AG04450 (cell line): ENCODE measurements around the gene SLC1A5. TPM values are rescaled to one million over a fixed set of nuclear protein-coding genes. Genes with fewer than 3 reads are reported as not detected.
"Not testable (repeated sequence)": the region's sequence is repeated elsewhere in the genome, so short reads cannot be mapped to it uniquely, and the experiment has no call there.

Experiments used
- CTCF ChIA-PET: fragments of 300-600, 350-600 bp; formaldehyde crosslinking; extraction: SDS; loops from one replicate; lab custom pipeline; 2022; ENCODE audit warnings: antibody characterized with exemption, inconsistent platforms; lab: Charles Lee
- POLR2A ChIA-PET: fragments of 350-600 bp; formaldehyde crosslinking; extraction: SDS; loops from one replicate; lab custom pipeline; 2021; ENCODE audit warnings: antibody characterized with exemption, inconsistent platforms; lab: Yijun Ruan, JAX
- DNase-seq: peaks from one replicate; pipeline ENCODE4 v3.0.0-alpha.2; 2011; ENCODE audit warnings: low read depth, low spot score
- H3K27ac ChIP-seq: one replicate; pipeline ENCODE4 v1.5.1; 2012; ENCODE audit warnings: low read depth, low read length, control low read depth
- H3K27me3 ChIP-seq: one replicate; pipeline ENCODE4 v1.6.0; 2012; ENCODE audit warnings: low read length; ENCODE audit not compliant: control insufficient read depth, insufficient read depth
- H3K4me3 ChIP-seq: 2 replicates; pipeline ENCODE4 v1.5.1; 2011; ENCODE audit warnings: mild to moderate bottlenecking, low read depth, low read length, control low read depth
- H3K9me3 ChIP-seq: 2 replicates; pipeline ENCODE4 v1.5.1; 2012; ENCODE audit warnings: low read length; ENCODE audit not compliant: control insufficient read depth, insufficient read depth
- CTCF ChIP-seq: IDR thresholded peaks from 2 replicates; pipeline ENCODE4 v1.5.1; 2011; ENCODE audit warnings: low read depth, low read length, control low read depth, inconsistent platforms
- polyA plus RNA-seq: library from polyadenylated mRNA; depleted of rRNA; stranded (reverse); fragments of >200 nt; gene quantifications from 2 replicates; pipeline ENCODE4 v1.2.3, GENCODE V29; 2011

The SLC1A5 gene
- polyA plus RNA-seq, 1 experiment, result 314 TPM

- no peaks in the 10 kb centered on the region for H3K27me3 ChIP-seq
- CTCF ChIA-PET, result no interaction called here
- TF ChIP-seq CTCF, result no peak
- POLR2A ChIA-PET, result no interaction called here
- no peak overlapping the region for H3K4me3 ChIP-seq
- DNase-seq, result no peak
- H3K9me3 ChIP-seq, result no peaks in the 10 kb centered on the region
- no peak overlapping the region for H3K27ac ChIP-seq
These were observed 26.0 kb downstream of the SLC1A5 start for GRCh38 chr19:46762245-46762890.

GRCh38 chr19:46761418-46761831 is 27.0 kb downstream of the SLC1A5 start:
- Histone ChIP-seq H3K9me3 (no peaks in the 10 kb centered on the region; the same call in 1 of the 2 replicates), H3K4me3 (no peak overlapping the region), H3K27me3 (no peaks in the 10 kb centered on the region), H3K27ac (peak overlapping the region; percentile 34)
- ChIA-PET CTCF (interaction anchor here (1.0 kb wide), 1 partner anchor 77 kb away, joined by 3 read pairs; no protein-coding TSS in a partner anchor), POLR2A (interaction anchor here (0.7 kb wide), 1 partner anchor 24 kb away, joined by 4 read pairs; no protein-coding TSS in a partner anchor)
- DNase-seq, result peak; percentile 66
- TF ChIP-seq CTCF, result no peak

- not testable (repeated sequence) for H3K27me3 ChIP-seq, H3K9me3 ChIP-seq, DNase-seq, H3K4me3 ChIP-seq
- H3K27ac ChIP-seq, result peak overlapping the region; percentile 96
- ChIA-PET POLR2A (interaction anchor here (1.5 kb wide), 1 partner anchor 32 kb away, joined by 5 read pairs; no protein-coding TSS in a partner anchor), CTCF (interaction anchor here (1.0 to 1.5 kb wide), 2 partner anchors 77 to 80 kb away, joined by 3 to 4 read pairs; no protein-coding TSS in a partner anchor)
These were observed 27.5 kb downstream of the SLC1A5 start for GRCh38 chr19:46760897-46761296.

GRCh38 chr19:46760363-46760762 is 28.0 kb downstream of the SLC1A5 start:
- Histone ChIP-seq H3K9me3 (no peaks in the 10 kb centered on the region; the same call in 1 of the 2 replicates), H3K4me3 (no peak overlapping the region), H3K27ac (peak overlapping the region; percentile 96), H3K27me3 (no peaks in the 10 kb centered on the region)
- ChIA-PET POLR2A (interaction anchor here (0.8 to 1.5 kb wide), 6 partner anchors 24 to 96 kb away, joined by 3 to 11 read pairs (median 4); partner anchors contain the start of gene SLC1A5), CTCF (interaction anchor here (1.5 kb wide), 1 partner anchor 80 kb away, joined by 4 read pairs; no protein-coding TSS in a partner anchor)
- no peak for TF ChIP-seq CTCF
- no peak for DNase-seq

- DNase-seq, result peak; percentile 94
- no peaks in the 10 kb centered on the region; the same call in 1 of the 2 replicates for H3K9me3 ChIP-seq
- POLR2A ChIA-PET, result interaction anchor here (0.8 to 1.5 kb wide), 6 partner anchors 25 to 97 kb away, joined by 3 to 11 read pairs (median 4); partner anchors contain the start of gene SLC1A5
- no peak overlapping the region for H3K4me3 ChIP-seq
- no peak for TF ChIP-seq CTCF
- CTCF ChIA-PET, result interaction anchor here (0.6 to 1.5 kb wide), 2 partner anchors 17 to 81 kb away, joined by 3 to 4 read pairs; no protein-coding TSS in a partner anchor
- H3K27ac ChIP-seq, result peak overlapping the region; percentile 96
- no peaks in the 10 kb centered on the region for H3K27me3 ChIP-seq
These were observed 28.5 kb downstream of the SLC1A5 start for GRCh38 chr19:46759817-46760333.
